Astrocyte of the cerebellum (primary cell): ENCODE results near the gene EME2.

Source experiments
- DNase-seq: peaks from one replicate; pipeline ENCODE4 v3.0.0-alpha.2; 2011; ENCODE audit warnings: low read depth
- H3K4me3 ChIP-seq: 2 replicates; pipeline ENCODE4 v1.5.1; 2011; ENCODE audit warnings: mild to moderate bottlenecking, low read depth, low read length, moderate library complexity
- in situ Hi-C: cut with HindIII; loops from 2 replicates; pipeline ENCODE4 v1.10.0; 2017; ENCODE audit warnings: low sequenced_read_pairs
- TF ChIP-seq, protein P1 (sequence below): IDR thresholded peaks from 2 replicates; pipeline ENCODE4 v1.5.1; 2012; ENCODE audit warnings: low read length, low read depth, moderate library complexity, mild to moderate bottlenecking; ENCODE audit errors: missing control alignments

EME2 gene

GRCh38 chr16:1781254-1781653 lies 8.6 kb downstream of the EME2 start:
- DNase-seq = no peak
- in situ Hi-C loops = no loop called here
- TF ChIP-seq, protein P1, sequence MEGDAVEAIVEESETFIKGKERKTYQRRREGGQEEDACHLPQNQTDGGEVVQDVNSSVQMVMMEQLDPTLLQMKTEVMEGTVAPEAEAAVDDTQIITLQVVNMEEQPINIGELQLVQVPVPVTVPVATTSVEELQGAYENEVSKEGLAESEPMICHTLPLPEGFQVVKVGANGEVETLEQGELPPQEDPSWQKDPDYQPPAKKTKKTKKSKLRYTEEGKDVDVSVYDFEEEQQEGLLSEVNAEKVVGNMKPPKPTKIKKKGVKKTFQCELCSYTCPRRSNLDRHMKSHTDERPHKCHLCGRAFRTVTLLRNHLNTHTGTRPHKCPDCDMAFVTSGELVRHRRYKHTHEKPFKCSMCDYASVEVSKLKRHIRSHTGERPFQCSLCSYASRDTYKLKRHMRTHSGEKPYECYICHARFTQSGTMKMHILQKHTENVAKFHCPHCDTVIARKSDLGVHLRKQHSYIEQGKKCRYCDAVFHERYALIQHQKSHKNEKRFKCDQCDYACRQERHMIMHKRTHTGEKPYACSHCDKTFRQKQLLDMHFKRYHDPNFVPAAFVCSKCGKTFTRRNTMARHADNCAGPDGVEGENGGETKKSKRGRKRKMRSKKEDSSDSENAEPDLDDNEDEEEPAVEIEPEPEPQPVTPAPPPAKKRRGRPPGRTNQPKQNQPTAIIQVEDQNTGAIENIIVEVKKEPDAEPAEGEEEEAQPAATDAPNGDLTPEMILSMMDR = no peak
- H3K4me3 ChIP-seq = peak overlapping the region; percentile 61

GRCh38 chr16:1781758-1782407 lies 9.3 kb downstream of the EME2 start:
- in situ Hi-C loops = no loop called here
- TF ChIP-seq, protein P1 = no peak
- H3K4me3 ChIP-seq = peak overlapping the region; percentile 61
- no peak for DNase-seq

DNA sequence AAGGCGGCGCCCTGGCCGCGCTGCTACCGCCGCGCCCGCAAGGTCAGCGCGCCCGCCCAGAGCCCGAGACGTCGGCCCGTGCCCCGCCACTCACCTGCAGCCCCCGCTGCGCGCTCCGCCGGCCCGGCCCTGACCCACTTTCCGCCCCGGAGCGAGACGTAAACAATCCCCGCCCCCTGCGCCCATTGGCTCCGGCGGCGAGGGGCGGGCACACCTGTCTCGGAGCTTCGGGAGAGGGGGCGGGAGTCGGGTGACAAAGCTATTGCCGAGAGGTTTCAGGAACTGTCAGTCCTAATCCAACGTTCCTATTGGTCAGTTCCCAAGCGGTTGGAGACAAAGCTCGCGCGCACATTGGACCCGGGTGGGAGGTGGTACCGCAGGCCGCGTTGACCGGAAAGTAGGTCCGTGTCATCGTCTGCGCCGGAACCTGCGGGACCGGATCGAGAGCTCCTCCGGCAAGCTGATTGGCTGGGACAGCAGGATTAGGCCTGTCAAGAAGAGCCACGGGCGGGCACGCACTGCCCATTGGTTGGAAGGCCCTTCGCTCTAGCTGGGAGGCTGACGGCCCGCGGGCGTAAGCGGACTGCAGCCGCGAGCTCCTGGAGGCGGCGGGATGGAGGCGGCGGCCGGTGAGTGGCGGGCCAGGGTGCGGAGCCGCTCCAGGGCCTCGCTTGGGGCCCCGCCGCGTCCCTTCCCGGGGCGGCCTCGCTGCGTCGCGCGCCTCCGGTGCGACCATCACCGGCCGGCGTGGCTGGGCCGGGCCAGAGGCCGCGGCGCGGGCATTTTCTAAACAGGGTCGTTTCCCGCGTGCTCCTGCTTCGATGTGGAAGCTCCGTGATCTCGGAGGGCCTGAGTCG lies 10.0 kb downstream of the EME2 start, which contains the start of the genes NUBP2 and SPSB3:
TSS of gene NUBP2 (plus strand) at position 553 of the 857 bp plus-strand sequence. CDS start at position 614, 61 bp downstream.
TSS of gene SPSB3 (minus strand) at position 164 of the 857 bp plus-strand sequence. CDS start 1,088 bp downstream, outside the sequence.
- peak within 1 kb of the TSS; percentile 83 for H3K4me3 ChIP-seq
- TF ChIP-seq, protein P1 = no peak
- in situ Hi-C loops = no loop called here
- DNase-seq = peak; percentile 100

DNA sequence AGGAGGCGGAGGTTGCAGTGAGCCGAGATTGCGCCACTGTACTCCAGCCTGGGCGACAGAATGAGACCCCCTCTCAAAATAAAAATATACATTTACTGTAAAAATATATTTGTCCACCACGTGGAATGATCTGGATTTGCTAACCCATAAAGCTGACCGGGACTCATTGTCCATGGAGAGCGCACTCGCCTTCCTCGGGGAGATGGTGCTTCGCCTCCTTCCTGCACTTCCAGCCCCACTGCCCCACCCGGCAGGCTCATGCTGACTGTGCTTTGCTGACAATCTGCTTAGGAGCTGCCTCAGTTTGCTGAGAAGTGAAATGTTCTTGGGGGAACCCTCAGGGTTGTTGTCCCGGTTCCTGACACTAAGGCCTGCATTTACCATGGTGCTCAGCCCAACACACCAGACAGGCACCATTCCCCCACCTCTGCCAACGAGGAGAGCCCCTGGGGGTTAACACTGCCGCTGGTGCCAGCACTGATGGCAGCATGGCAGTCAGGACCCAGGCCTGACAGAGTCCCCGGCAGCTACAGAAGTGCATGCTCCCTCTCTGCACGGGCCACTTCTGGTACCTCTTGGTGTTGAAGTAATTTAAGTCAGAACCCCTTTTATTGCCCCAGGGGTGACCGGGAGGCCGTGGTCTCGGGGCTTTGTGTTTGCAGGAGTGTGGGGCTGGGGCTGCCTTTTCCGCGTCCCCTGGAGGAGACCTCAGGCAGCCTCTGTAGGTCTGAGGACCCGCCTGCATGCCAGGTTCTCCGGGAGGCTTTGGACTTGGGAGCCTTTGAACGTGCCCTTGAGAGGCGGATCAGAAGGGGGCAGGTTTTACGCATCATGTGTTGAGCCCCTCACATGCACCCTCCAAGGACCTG lies 12.6 kb downstream of the EME2 start:
- H3K4me3 ChIP-seq = no peak overlapping the region
- no peak for DNase-seq
- TF ChIP-seq, protein P1 = no peak
- in situ Hi-C loops = no loop called here

DNA sequence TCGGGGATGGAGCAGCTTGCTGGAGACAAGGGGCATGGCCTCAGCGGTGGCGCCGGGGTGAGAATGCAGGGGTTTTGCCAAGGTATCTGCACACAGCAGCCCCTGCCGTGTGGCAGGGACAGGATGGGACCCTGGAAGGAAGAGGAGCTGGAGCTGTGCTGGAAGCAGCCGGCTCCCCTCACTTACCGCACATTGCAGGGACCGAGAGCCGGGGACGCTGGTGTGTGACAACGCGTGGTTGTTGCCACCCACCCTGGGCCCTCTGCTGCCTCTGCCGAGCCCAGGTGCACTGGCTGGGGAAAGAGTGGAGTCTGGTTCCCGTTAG lies 13.2 kb downstream of the EME2 start:
- no peak for DNase-seq
- in situ Hi-C loops = no loop called here
- H3K4me3 ChIP-seq = no peak overlapping the region
- TF ChIP-seq, protein P1 = no peak
